Spinal cord (tissue), 10 donors: ENCODE data around the gene MDFIC2. TPM values are rescaled to one million over a fixed set of nuclear protein-coding genes. Genes with fewer than 3 reads are reported as not detected.

Experiments
- DNase-seq, 6 donors: peaks; one replicate each; pipeline versions ENCODE4 v3.0.0 to v3.0.0-alpha.2; 2013 to 2015; ENCODE audit warnings: low spot score in 6 of 6, low read depth in 4 of 6
- H3K27ac ChIP-seq: one replicate; pipeline ENCODE4 v1.5.1; 2013; ENCODE audit warnings: low read depth, low read length, control low read depth
- H3K27me3 ChIP-seq: one replicate; pipeline ENCODE4 v1.6.1; 2013; ENCODE audit warnings: low read length; ENCODE audit not compliant: control insufficient read depth, insufficient read depth
- H3K36me3 ChIP-seq: one replicate; pipeline ENCODE4 v1.6.1; 2013; ENCODE audit warnings: low read length; ENCODE audit not compliant: control insufficient read depth, insufficient read depth
- H3K4me1 ChIP-seq: one replicate; pipeline ENCODE4 v1.6.1; 2013; ENCODE audit warnings: low read length; ENCODE audit not compliant: control insufficient read depth, insufficient read depth
- H3K4me3 ChIP-seq: one replicate; pipeline ENCODE4 v1.5.1; 2013; ENCODE audit warnings: low read depth, low read length, control low read depth
- H3K9me3 ChIP-seq: one replicate; pipeline ENCODE4 v1.6.1; 2013; ENCODE audit warnings: low read length; ENCODE audit not compliant: control insufficient read depth, insufficient read depth
- WGBS: methylation state at CpG from one replicate; pipeline ENCODE4 v1.1.5; 2013; ENCODE audit warnings: missing lambda C conversion rate; ENCODE audit not compliant: insufficient coverage; 5-methylcytosine and 5-hydroxymethylcytosine counted together
- polyA plus RNA-seq, 2 donors: library from polyadenylated mRNA; unstranded; fragments of 120-200 nt; gene quantifications; one replicate each; pipeline ENCODE4 v1.2.1, GENCODE V29; 2013; ENCODE audit not compliant: insufficient read length in 2 of 2
- total RNA-seq, 2 donors: library from RNA; depleted of rRNA in 1 of 2; stranded (reverse); fragments of 120-200 nt in 1 of 2; fragments of >200 nt in 1 of 2; gene quantifications; one replicate each; pipeline versions ENCODE4 v1.2.3 to v1.2.4, GENCODE V29; 2013 to 2014
- donor health status: healthy.

The MDFIC2 gene
- total and polyA plus RNA-seq, 4 donors: not detected

GRCh38 chr3:70201975-70202374 is 110.5 kb downstream of the MDFIC2 start:
- Histone ChIP-seq H3K36me3 (no peaks in the 10 kb centered on the region), H3K27me3 (no peaks in the 10 kb centered on the region), H3K4me1 (no peaks in the 10 kb centered on the region), H3K9me3 (no peaks in the 10 kb centered on the region), H3K4me3 (no peak overlapping the region), H3K27ac (no peak overlapping the region)
- no peak for DNase-seq

DNA sequence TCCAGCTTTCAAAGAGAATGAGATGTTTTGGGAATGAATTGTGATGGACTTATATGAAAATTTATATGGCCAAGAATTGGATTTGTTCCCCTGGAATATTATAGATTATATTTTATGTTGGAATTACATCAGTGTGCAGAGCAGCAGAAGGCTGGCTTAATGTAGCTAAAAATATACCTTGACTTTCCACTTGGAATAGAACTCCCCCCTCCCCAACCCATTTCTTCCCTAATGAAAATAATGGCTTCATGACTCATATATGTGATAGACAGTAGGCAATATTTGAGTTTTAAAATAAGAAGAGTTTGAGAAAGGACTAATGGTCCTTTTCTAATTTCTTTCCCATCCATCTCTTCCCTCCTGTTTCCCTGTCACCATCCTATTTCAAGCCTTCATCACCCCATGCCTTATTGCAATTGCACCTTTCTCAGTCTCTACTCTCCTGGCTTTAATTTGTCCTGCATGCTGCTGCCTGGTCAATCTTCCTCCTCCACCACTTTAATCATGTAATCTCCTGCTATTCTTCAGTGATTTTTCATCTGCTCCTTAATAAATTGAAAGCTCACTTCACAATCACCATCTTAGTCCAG is 122.5 kb downstream of the MDFIC2 start:
- H3K27ac ChIP-seq: no peak overlapping the region
- no peaks in the 10 kb centered on the region for H3K36me3 ChIP-seq
- no peak for DNase-seq
- H3K27me3 ChIP-seq: no peaks in the 10 kb centered on the region
- H3K4me3 ChIP-seq: no peak overlapping the region
- H3K9me3 ChIP-seq: no peaks in the 10 kb centered on the region
- no peaks in the 10 kb centered on the region for H3K4me1 ChIP-seq

DNA sequence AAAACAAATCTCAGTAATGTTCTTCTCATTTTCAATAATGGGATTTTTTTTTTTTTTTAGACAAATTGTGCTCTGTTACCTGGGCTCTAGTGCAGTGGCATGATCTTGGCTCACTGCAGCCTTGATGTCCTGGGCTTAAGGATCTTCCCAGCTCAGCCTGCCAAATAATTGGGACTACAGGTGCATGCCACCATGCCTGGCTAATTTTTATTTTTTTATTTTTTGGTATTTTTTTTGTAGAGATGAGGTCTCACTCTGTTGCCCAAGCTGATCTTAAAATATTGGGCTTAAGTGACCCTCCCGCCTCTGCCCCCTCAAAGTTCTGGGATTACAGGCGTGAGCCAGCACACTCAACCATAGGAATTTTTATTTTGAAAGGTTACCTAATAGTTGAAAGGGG is 126.2 kb downstream of the MDFIC2 start:
- Histone ChIP-seq H3K4me3 (no peak overlapping the region), H3K27me3 (peaks cover 14% of the 10 kb centered on the region), H3K4me1 (no peaks in the 10 kb centered on the region), H3K27ac (no peak overlapping the region), H3K36me3 (no peaks in the 10 kb centered on the region), H3K9me3 (no peaks in the 10 kb centered on the region)
- no peak for DNase-seq
- 100% methylated on average over 2 of the region's 2 CpGs for WGBS

GRCh38 chr3:70185661-70186060 is 126.8 kb downstream of the MDFIC2 start:
- H3K27me3 ChIP-seq: peaks cover 14% of the 10 kb centered on the region
- DNase-seq: no peak
- whole genome bisulfite sequencing: no CpG with 5 or more reads among the region's 1 CpG
- no peak overlapping the region for H3K4me3 ChIP-seq
- H3K4me1 ChIP-seq: no peaks in the 10 kb centered on the region
- H3K36me3 ChIP-seq: no peaks in the 10 kb centered on the region
- no peaks in the 10 kb centered on the region for H3K9me3 ChIP-seq
- no peak overlapping the region for H3K27ac ChIP-seq

DNA sequence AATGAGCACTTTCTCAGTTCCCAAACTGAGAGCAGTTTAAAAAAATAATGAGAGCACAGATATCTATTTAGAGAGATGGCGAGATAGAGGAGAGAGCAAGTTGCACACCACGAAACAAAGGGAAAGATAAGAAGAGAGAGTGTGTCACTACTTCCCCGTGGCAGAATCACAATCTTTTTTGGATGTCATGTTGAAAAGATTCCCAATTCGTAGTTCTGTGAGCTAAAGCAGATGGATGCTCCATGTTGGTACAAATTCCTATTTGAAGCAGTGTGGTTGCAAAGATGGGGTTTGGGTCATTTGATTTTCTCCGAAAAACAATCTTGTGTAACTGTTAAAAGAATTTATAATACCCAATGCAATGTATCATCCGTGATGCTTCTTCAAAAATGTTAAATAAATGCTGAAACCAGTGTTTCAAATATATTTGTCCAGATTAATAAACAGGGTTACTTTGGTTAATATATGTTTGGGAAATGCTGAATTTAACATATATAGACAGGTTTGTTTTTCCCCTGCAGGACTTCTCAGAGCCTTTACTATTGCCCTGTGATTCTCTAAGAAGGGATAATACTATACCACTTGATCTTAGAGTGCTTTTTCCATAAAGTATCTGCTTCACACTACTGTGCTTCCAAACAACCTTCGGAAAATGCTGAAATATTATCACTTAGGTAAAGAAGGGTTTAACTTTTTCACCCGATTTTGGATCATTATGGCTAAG is 128.5 kb downstream of the MDFIC2 start:
- WGBS: 92% methylated on average over 4 of the region's 8 CpGs
- no peak overlapping the region for H3K27ac ChIP-seq
- DNase-seq: peak in 1 of 6 donors; percentile 73
- no peaks in the 10 kb centered on the region for H3K36me3 ChIP-seq
- H3K9me3 ChIP-seq: no peaks in the 10 kb centered on the region
- no peaks in the 10 kb centered on the region for H3K4me1 ChIP-seq
- peaks cover 14% of the 10 kb centered on the region for H3K27me3 ChIP-seq
- H3K4me3 ChIP-seq: no peak overlapping the region

GRCh38 chr3:70182166-70182565 is 130.3 kb downstream of the MDFIC2 start:
- Histone ChIP-seq H3K4me1 (no peaks in the 10 kb centered on the region), H3K9me3 (no peaks in the 10 kb centered on the region), H3K27me3 (peaks cover 14% of the 10 kb centered on the region), H3K4me3 (no peak overlapping the region), H3K27ac (no peak overlapping the region), H3K36me3 (no peaks in the 10 kb centered on the region)
- peak in 2 of 6 donors; percentile 72 to 93 for DNase-seq
- WGBS: 23% methylated on average over 9 of the region's 12 CpGs

DNA sequence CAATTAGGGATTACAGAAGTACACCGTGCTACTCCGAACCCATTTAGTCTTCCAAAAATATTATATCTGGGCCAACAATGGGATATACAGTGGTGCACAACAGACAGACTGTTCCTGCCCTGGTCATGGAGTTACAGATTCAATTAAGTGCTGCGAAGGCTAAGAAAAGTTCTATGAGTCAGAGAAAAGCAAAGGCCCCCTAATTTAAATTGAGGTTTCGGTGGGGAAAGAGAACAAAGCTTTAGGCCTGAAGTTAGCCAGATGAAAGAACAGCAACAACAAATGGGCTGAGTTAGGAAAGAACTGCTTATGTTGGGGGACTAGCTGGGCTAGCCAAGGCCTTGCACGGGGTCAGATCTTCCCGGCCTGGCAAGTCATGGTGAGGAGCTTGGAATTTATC is 131.8 kb downstream of the MDFIC2 start:
- Histone ChIP-seq H3K4me3 (no peak overlapping the region), H3K9me3 (no peaks in the 10 kb centered on the region), H3K27ac (no peak overlapping the region), H3K36me3 (no peaks in the 10 kb centered on the region), H3K27me3 (peaks cover 14% of the 10 kb centered on the region), H3K4me1 (no peaks in the 10 kb centered on the region)
- WGBS: 77% methylated on average over 4 of the region's 6 CpGs
- DNase-seq: no peak

GRCh38 chr3:70179111-70179510 is 133.3 kb downstream of the MDFIC2 start:
- Histone ChIP-seq H3K36me3 (no peaks in the 10 kb centered on the region), H3K27ac (no peak overlapping the region), H3K9me3 (no peaks in the 10 kb centered on the region), H3K27me3 (peaks cover 14% of the 10 kb centered on the region), H3K4me3 (no peak overlapping the region), H3K4me1 (no peaks in the 10 kb centered on the region)
- 72% methylated on average over 2 of the region's 3 CpGs for WGBS
- DNase-seq: no peak

GRCh38 chr3:70177881-70178645 is 134.4 kb downstream of the MDFIC2 start:
- no peak overlapping the region for H3K27ac ChIP-seq

DNA sequence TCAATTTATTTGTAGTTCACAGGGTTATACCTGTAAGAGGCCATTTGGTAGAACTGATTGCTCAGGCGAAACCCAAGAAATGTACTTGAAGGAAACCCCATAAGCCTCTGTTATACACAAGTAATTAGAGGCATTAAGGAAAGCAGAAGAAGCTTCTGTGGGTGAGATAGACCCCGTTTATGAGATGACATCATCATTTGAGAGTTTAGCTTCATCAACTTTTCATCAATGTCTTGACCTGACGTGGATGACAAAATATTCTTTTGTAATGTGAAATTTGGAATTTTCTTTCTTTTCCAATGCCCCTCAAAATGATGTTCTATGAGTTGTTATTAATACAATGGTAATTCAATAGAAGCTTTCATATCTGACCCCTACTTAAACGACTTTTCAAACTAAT is 136.2 kb downstream of the MDFIC2 start:
- H3K27ac ChIP-seq: no peak overlapping the region
- H3K4me3 ChIP-seq: no peak overlapping the region
- H3K4me1 ChIP-seq: no peaks in the 10 kb centered on the region
- no CpG with 5 or more reads among the region's 4 CpGs for WGBS
- no peaks in the 10 kb centered on the region for H3K27me3 ChIP-seq
- no peak for DNase-seq
- H3K9me3 ChIP-seq: no peaks in the 10 kb centered on the region
- H3K36me3 ChIP-seq: no peaks in the 10 kb centered on the region

More at GRCh38 chr3:70177881-70178645, 134.4 kb downstream of the MDFIC2 start:
- 93% methylated on average over 2 of the region's 8 CpGs for WGBS
- Histone ChIP-seq H3K36me3 (no peaks in the 10 kb centered on the region), H3K9me3 (no peaks in the 10 kb centered on the region), H3K27me3 (peaks cover 11% of the 10 kb centered on the region), H3K4me3 (no peak overlapping the region), H3K4me1 (no peaks in the 10 kb centered on the region)
- peak in 2 of 6 donors; percentile 43 to 86 for DNase-seq
